ENCODE data around the gene SOX5. TPM values are rescaled to one million over a fixed set of nuclear protein-coding genes. Genes with fewer than 3 reads are reported as not detected.

SOX5 gene
- polyA plus RNA-seq, 1 experiment = 6.7 TPM

GRCh38 chr12:23757541-23757962 lies 191.9 kb downstream of the SOX5 start:
- POLR2A ChIA-PET = no interaction called here

GRCh38 chr12:23756416-23756815 lies 193.1 kb downstream of the SOX5 start:
- CTCF ChIA-PET = no interaction called here
- Histone ChIP-seq H3K9me3 (ENCODE audit: control insufficient read depth, insufficient read depth, low read length) (no peaks in the 10 kb centered on the region), H3K27me3 (ENCODE audit: control insufficient read depth, insufficient read depth, low read length) (no peaks in the 10 kb centered on the region), H3K4me3 (ENCODE audit: low read depth, low read length) (no peak overlapping the region), H3K27ac (ENCODE audit: low read depth, low read length) (no peak overlapping the region)
- POLR2A ChIA-PET = no interaction called here
- DNase-seq (ENCODE audit: low read depth, low spot score) = no peak
- TF ChIP-seq CTCF (IDR thresholded peaks at IDR 0.05; ENCODE audit: low read depth, low read length) = no peak

More at GRCh38 chr12:23757541-23757962, 191.9 kb downstream of the SOX5 start:
- TF ChIP-seq CTCF (IDR thresholded peaks at IDR 0.05; ENCODE audit: low read depth, low read length) = no peak
- Histone ChIP-seq H3K27ac (ENCODE audit: low read depth, low read length) (no peak overlapping the region), H3K27me3 (ENCODE audit: control insufficient read depth, insufficient read depth, low read length) (no peaks in the 10 kb centered on the region), H3K4me3 (ENCODE audit: low read depth, low read length) (no peak overlapping the region), H3K9me3 (ENCODE audit: control insufficient read depth, insufficient read depth, low read length) (no peaks in the 10 kb centered on the region)
- CTCF ChIA-PET = no interaction called here
- no peak for DNase-seq (ENCODE audit: low read depth, low spot score)

GRCh38 chr12:23753628-23754365 lies 195.7 kb downstream of the SOX5 start:
- POLR2A ChIA-PET = no interaction called here
- no peak overlapping the region for H3K4me3 ChIP-seq (ENCODE audit: low read depth, low read length)
- no peak overlapping the region for H3K27ac ChIP-seq (ENCODE audit: low read depth, low read length)
- TF ChIP-seq CTCF (IDR thresholded peaks at IDR 0.05; ENCODE audit: low read depth, low read length) = no peak
- no peaks in the 10 kb centered on the region for H3K9me3 ChIP-seq (ENCODE audit: control insufficient read depth, insufficient read depth, low read length)
- CTCF ChIA-PET = no interaction called here
- H3K27me3 ChIP-seq (ENCODE audit: control insufficient read depth, insufficient read depth, low read length) = no peaks in the 10 kb centered on the region
- no peak for DNase-seq (ENCODE audit: low read depth, low spot score)

- Histone ChIP-seq H3K4me3 (ENCODE audit: low read depth, low read length) (no peak overlapping the region), H3K27ac (ENCODE audit: low read depth, low read length) (no peak overlapping the region), H3K27me3 (ENCODE audit: control insufficient read depth, insufficient read depth, low read length) (no peaks in the 10 kb centered on the region), H3K9me3 (ENCODE audit: control insufficient read depth, insufficient read depth, low read length) (no peaks in the 10 kb centered on the region)
- ChIA-PET POLR2A (no interaction called here), CTCF (no interaction called here)
- TF ChIP-seq CTCF (IDR thresholded peaks at IDR 0.05; ENCODE audit: low read depth, low read length) = no peak
- DNase-seq (ENCODE audit: low read depth, low spot score) = no peak
Measured at GRCh38 chr12:23752245-23752644, 197.2 kb downstream of the SOX5 start.

GRCh38 chr12:23751641-23752040 lies 197.8 kb downstream of the SOX5 start:
- ChIA-PET POLR2A (no interaction called here), CTCF (no interaction called here)
- DNase-seq (ENCODE audit: low read depth, low spot score) = no peak
- Histone ChIP-seq H3K27me3 (ENCODE audit: control insufficient read depth, insufficient read depth, low read length) (no peaks in the 10 kb centered on the region), H3K9me3 (ENCODE audit: control insufficient read depth, insufficient read depth, low read length) (no peaks in the 10 kb centered on the region), H3K27ac (ENCODE audit: low read depth, low read length) (no peak overlapping the region), H3K4me3 (ENCODE audit: low read depth, low read length) (no peak overlapping the region)
- no peak for TF ChIP-seq CTCF (IDR thresholded peaks at IDR 0.05; ENCODE audit: low read depth, low read length)

Measured in AG04450 (cell line).